ENCODE results near the gene FLT1.

FLT1 gene

DNA sequence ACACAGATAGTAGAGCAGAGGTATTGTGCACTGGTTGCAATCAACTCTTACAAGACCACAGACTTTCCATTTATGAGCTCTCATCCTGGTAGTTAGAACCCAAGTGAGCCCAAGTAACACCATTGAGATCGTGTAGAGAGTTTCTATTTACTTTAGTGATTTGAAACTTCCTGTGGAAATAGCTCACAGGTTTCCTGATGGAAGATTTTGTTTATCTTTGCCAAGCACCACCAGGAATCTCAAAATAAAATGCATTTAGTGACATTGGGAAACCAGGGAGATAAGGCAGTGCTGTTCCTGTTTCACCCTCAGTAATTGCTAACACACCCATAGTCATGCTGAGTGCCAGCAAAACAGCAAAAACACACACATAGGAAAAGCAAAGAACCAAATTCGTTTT, 102.5 kb downstream of the FLT1 start:
- Histone ChIP-seq H3K36me3 (ENCODE audit: insufficient read depth, low read length) (no peaks in the 10 kb centered on the region), H3K4me1 (ENCODE audit: insufficient read depth, low read length, severe bottlenecking) (no peaks in the 10 kb centered on the region)

GRCh38 chr13:28387740-28388501, 107.0 kb downstream of the FLT1 start:
- no peaks in the 10 kb centered on the region for H3F3A ChIP-seq (ENCODE audit: insufficient read depth, low read length)
- no peaks in the 10 kb centered on the region for H3K9me3 ChIP-seq (ENCODE audit: low read length)
- no peaks in the 10 kb centered on the region for H3K4me1 ChIP-seq (ENCODE audit: insufficient read depth, low read length, severe bottlenecking)
- TF ChIP-seq CTCF (IDR thresholded peaks at IDR 0.05; ENCODE audit: low read length) (no peak), EZH2 (IDR thresholded peaks at IDR 0.05; ENCODE audit: borderline replicate concordance, low read length) (no peak)
- H3K79me2 ChIP-seq (ENCODE audit: insufficient read depth, low read length), result no peaks in the 10 kb centered on the region
- no peak overlapping the region for H3K9ac ChIP-seq (ENCODE audit: low read length)
- H3K4me2 ChIP-seq (ENCODE audit: low read length), result no peak overlapping the region
- H3K27me3 ChIP-seq (ENCODE audit: insufficient read depth, low read length), result peaks cover 3% of the 10 kb centered on the region; the same call in 1 of the 2 replicates
- H3K4me3 ChIP-seq (ENCODE audit: low read depth, low read length, poor library complexity, severe bottlenecking), result no peak overlapping the region
- no peaks in the 10 kb centered on the region for H4K20me1 ChIP-seq (ENCODE audit: insufficient read depth, low read length)
- H3K36me3 ChIP-seq (ENCODE audit: insufficient read depth, low read length), result no peaks in the 10 kb centered on the region
- no peak overlapping the region for H3K27ac ChIP-seq (ENCODE audit: low read depth, low read length, poor library complexity, severe bottlenecking)
- no peak overlapping the region for H2AFZ ChIP-seq (ENCODE audit: low read length)
- H3K9me2 ChIP-seq (ENCODE audit: low read depth, low read length), result no peaks in the 10 kb centered on the region

More for the DNA sequence above, 102.5 kb downstream of the FLT1 start:
- H3K79me2 ChIP-seq (ENCODE audit: insufficient read depth, low read length), result no peaks in the 10 kb centered on the region
- H3K4me2 ChIP-seq (ENCODE audit: low read length), result no peak overlapping the region
- no peaks in the 10 kb centered on the region for H4K20me1 ChIP-seq (ENCODE audit: insufficient read depth, low read length)
- H3K9me3 ChIP-seq (ENCODE audit: low read length), result no peaks in the 10 kb centered on the region
- peaks cover 3% of the 10 kb centered on the region; the same call in 1 of the 2 replicates for H3K27me3 ChIP-seq (ENCODE audit: insufficient read depth, low read length)
- no peaks in the 10 kb centered on the region for H3K9me2 ChIP-seq (ENCODE audit: low read depth, low read length)
- no peaks in the 10 kb centered on the region for H3F3A ChIP-seq (ENCODE audit: insufficient read depth, low read length)
- H3K4me3 ChIP-seq (ENCODE audit: low read depth, low read length, poor library complexity, severe bottlenecking), result no peak overlapping the region
- H2AFZ ChIP-seq (ENCODE audit: low read length), result no peak overlapping the region
- H3K27ac ChIP-seq (ENCODE audit: low read depth, low read length, poor library complexity, severe bottlenecking), result no peak overlapping the region
- H3K9ac ChIP-seq (ENCODE audit: low read length), result no peak overlapping the region
- no peak for TF ChIP-seq CTCF (IDR thresholded peaks at IDR 0.05; ENCODE audit: low read length)
- no peak for TF ChIP-seq EZH2 (IDR thresholded peaks at IDR 0.05; ENCODE audit: borderline replicate concordance, low read length)

DNA sequence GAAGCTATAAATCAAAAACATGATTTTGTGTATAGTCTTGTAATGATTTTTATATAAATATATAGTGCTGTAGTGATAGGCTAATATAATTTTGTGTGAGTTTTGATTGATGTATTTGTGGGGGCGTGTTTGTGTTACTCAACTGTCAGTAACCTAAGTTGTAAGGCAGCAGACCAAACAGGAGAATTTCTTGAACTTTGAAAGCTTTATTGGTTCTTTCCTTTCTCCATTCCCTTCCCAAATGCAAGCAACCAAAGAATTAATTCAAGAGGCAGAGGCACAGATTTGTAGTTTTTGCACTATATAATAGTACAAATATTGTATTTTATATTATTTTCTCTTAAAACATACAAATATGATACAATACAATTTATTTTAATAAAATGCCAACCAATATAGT, 109.6 kb downstream of the FLT1 start:
- Histone ChIP-seq H3K27ac (ENCODE audit: low read depth, low read length, poor library complexity, severe bottlenecking) (no peak overlapping the region), H3K4me3 (ENCODE audit: low read depth, low read length, poor library complexity, severe bottlenecking) (no peak overlapping the region), H3K27me3 (ENCODE audit: insufficient read depth, low read length) (peaks cover 3% of the 10 kb centered on the region; the same call in 1 of the 2 replicates), H3K4me1 (ENCODE audit: insufficient read depth, low read length, severe bottlenecking) (no peaks in the 10 kb centered on the region), H3K9ac (ENCODE audit: low read length) (no peak overlapping the region), H3K9me3 (ENCODE audit: low read length) (no peaks in the 10 kb centered on the region), H3K9me2 (ENCODE audit: low read depth, low read length) (no peaks in the 10 kb centered on the region), H4K20me1 (ENCODE audit: insufficient read depth, low read length) (no peaks in the 10 kb centered on the region), H3K4me2 (ENCODE audit: low read length) (no peak overlapping the region), H3K79me2 (ENCODE audit: insufficient read depth, low read length) (no peaks in the 10 kb centered on the region), H2AFZ (ENCODE audit: low read length) (no peak overlapping the region), H3F3A (ENCODE audit: insufficient read depth, low read length) (no peaks in the 10 kb centered on the region), H3K36me3 (ENCODE audit: insufficient read depth, low read length) (no peaks in the 10 kb centered on the region)
- TF ChIP-seq CTCF (IDR thresholded peaks at IDR 0.05; ENCODE audit: low read length) (no peak), EZH2 (IDR thresholded peaks at IDR 0.05; ENCODE audit: borderline replicate concordance, low read length) (no peak)

Measured in OCI-LY1 (cell line).